Liver (tissue), 9 donors: ENCODE data around the gene SMPD2. TPM values are rescaled to one million over a fixed set of nuclear protein-coding genes. Genes with fewer than 3 reads are reported as not detected.

Experiments
- DNase-seq: peaks from one replicate; pipeline ENCODE4 v3.0.0-alpha.2; 2017; ENCODE audit warnings: low spot score
- H3K27ac ChIP-seq, 2 donors: one replicate each; pipeline ENCODE4 v1.7.0; 2013; ENCODE audit warnings: inconsistent platforms in 2 of 2, low read length in 2 of 2, control low read depth in 1 of 2, low read depth in 1 of 2, mild to moderate bottlenecking in 1 of 2
- H3K27me3 ChIP-seq, 4 donors: one replicate each; pipeline versions ENCODE4 v1.6.1 to v1.7.0; 2013; ENCODE audit warnings: low read length in 3 of 4, inconsistent platforms in 1 of 4, mild to moderate bottlenecking in 1 of 4, moderate library complexity in 1 of 4; ENCODE audit not compliant: control insufficient read depth in 4 of 4, insufficient read depth in 4 of 4
- H3K36me3 ChIP-seq, 4 donors: one replicate each; pipeline versions ENCODE4 v1.6.1 to v1.7.0; 2013; ENCODE audit warnings: low read length in 3 of 4, mild to moderate bottlenecking in 3 of 4, low read depth in 1 of 4, moderate library complexity in 1 of 4; ENCODE audit not compliant: control insufficient read depth in 4 of 4, insufficient read depth in 3 of 4
- H3K4me1 ChIP-seq, 4 donors: one replicate each; pipeline versions ENCODE4 v1.6.1 to v1.7.0; 2013; ENCODE audit warnings: low read length in 3 of 4, mild to moderate bottlenecking in 3 of 4, moderate library complexity in 1 of 4; ENCODE audit not compliant: control insufficient read depth in 4 of 4, insufficient read depth in 4 of 4
- H3K4me3 ChIP-seq, 3 donors: one replicate each; pipeline versions ENCODE4 v1.6.1 to v1.7.0; 2013; ENCODE audit warnings: low read length in 3 of 3, control low read depth in 1 of 3, low read depth in 1 of 3, mild to moderate bottlenecking in 1 of 3
- H3K9ac ChIP-seq, 2 donors: one replicate each; pipeline ENCODE4 v1.7.0; 2013; ENCODE audit warnings: low read length in 2 of 2, mild to moderate bottlenecking in 2 of 2, moderate library complexity in 2 of 2, control low read depth in 1 of 2, low read depth in 1 of 2
- H3K9me3 ChIP-seq, 4 donors: one replicate each; pipeline versions ENCODE4 v1.6.1 to v1.7.0; 2013; ENCODE audit warnings: low read length in 3 of 4; ENCODE audit not compliant: control insufficient read depth in 4 of 4
- ATF3 ChIP-seq: IDR thresholded peaks from 2 replicates; pipeline ENCODE4 v1.6.1; 2016; ENCODE audit warnings: antibody characterized with exemption
- CTCF ChIP-seq: fragments of 150-350 bp; IDR thresholded peaks from 2 replicates; pipeline ENCODE4 v1.5.1; 2017; ENCODE audit warnings: improper control_type of control experiment, low read depth, low read length; ENCODE audit not compliant: missing input control
- EGR1 ChIP-seq, 2 donors: IDR thresholded peaks; 2 replicates each; pipeline ENCODE4 v1.6.1; 2016 to 2018; ENCODE audit warnings: antibody characterized with exemption in 2 of 2, low read depth in 2 of 2
- FOXA1 ChIP-seq: IDR thresholded peaks from 2 replicates; pipeline ENCODE4 v1.6.1; 2016; ENCODE audit warnings: antibody characterized with exemption
- FOXA2 ChIP-seq: IDR thresholded peaks from 2 replicates; pipeline ENCODE4 v1.6.1; 2016; ENCODE audit warnings: antibody characterized with exemption
- GABPA ChIP-seq, 2 donors: IDR thresholded peaks in 1 of 2; conservative IDR thresholded peaks in 1 of 2; 2 replicates each; pipeline ENCODE4 v1.6.1; 2016; ENCODE audit warnings: antibody characterized with exemption in 2 of 2, mild to moderate bottlenecking in 1 of 2, moderate library complexity in 1 of 2
- HNF4A ChIP-seq, 2 donors: conservative IDR thresholded peaks; 2 replicates each; pipeline ENCODE4 v1.6.1; 2016; ENCODE audit warnings: antibody characterized with exemption in 2 of 2, mild to moderate bottlenecking in 2 of 2
- HNF4G ChIP-seq: IDR thresholded peaks from 2 replicates; pipeline ENCODE4 v1.6.1; 2016; ENCODE audit warnings: antibody characterized with exemption
- JUND ChIP-seq, 2 donors: IDR thresholded peaks; 2 replicates each; pipeline ENCODE4 v1.6.1; 2016; ENCODE audit warnings: antibody characterized with exemption in 2 of 2
- NR2F2 ChIP-seq: IDR thresholded peaks from 2 replicates; pipeline ENCODE4 v1.6.1; 2016; ENCODE audit warnings: antibody characterized with exemption
- RXRA ChIP-seq, 2 donors: IDR thresholded peaks; 2 replicates each; pipeline ENCODE4 v1.6.1; 2017 to 2018; ENCODE audit warnings: antibody characterized with exemption in 2 of 2, mild to moderate bottlenecking in 1 of 2
- SP1 ChIP-seq: IDR thresholded peaks from 2 replicates; pipeline ENCODE4 v1.6.1; 2018; ENCODE audit warnings: antibody characterized with exemption, mild to moderate bottlenecking
- TAF1 ChIP-seq: conservative IDR thresholded peaks from 2 replicates; pipeline ENCODE4 v1.6.1; 2016; ENCODE audit warnings: antibody characterized with exemption, mild to moderate bottlenecking
- YY1 ChIP-seq: IDR thresholded peaks from 2 replicates; pipeline ENCODE4 v1.6.1; 2016; ENCODE audit warnings: antibody characterized with exemption, mild to moderate bottlenecking
- WGBS: extraction: QIAGEN DNeasy Blood & Tissue Kit; methylation state at CpG from one replicate; pipeline ENCODE4 v1.1.7; 2013; 5-methylcytosine and 5-hydroxymethylcytosine counted together
- polyA plus RNA-seq, 2 donors: library from polyadenylated mRNA; stranded (reverse) in 1 of 2; unstranded in 1 of 2; fragments of 200-250 nt in 1 of 2; fragments of >200 nt in 1 of 2; fragmentation: Nextera tagmentation in 1 of 2; extraction: Ambion mirVana in 1 of 2; gene quantifications; one replicate each; pipeline versions ENCODE4 v1.2.1 to v1.2.3, GENCODE V29; 2013 to 2015
- total RNA-seq, 2 donors: library from RNA; depleted of rRNA; stranded (reverse); fragments of >200 nt; gene quantifications; one replicate each; pipeline ENCODE4 v1.2.3, GENCODE V29; 2014
- TF ChIP-seq, protein P1 (sequence below): IDR thresholded peaks from 2 replicates; pipeline ENCODE4 v1.6.1; 2016; ENCODE audit warnings: antibody characterized with exemption, mild to moderate bottlenecking
- TF ChIP-seq, protein P2 (sequence below): IDR thresholded peaks from 2 replicates; pipeline ENCODE4 v1.6.1; 2016; ENCODE audit warnings: antibody characterized with exemption
- TF ChIP-seq, protein P3 (sequence below): IDR thresholded peaks from 2 replicates; pipeline ENCODE4 v1.6.1; 2016; ENCODE audit warnings: antibody characterized with exemption
- donor health status: healthy.
- donor health status: healthy.
- donor health status: healthy.
- donor health status: healthy.
- donor health status: healthy.

Gene SMPD2
- total and polyA plus RNA-seq, 4 donors = 3.3 to 5.1 (median 4.2) TPM

GRCh38 chr6:109478222-109478805 lies 37.8 kb downstream of the SMPD2 start:
- Histone ChIP-seq H3K4me3 (no peak overlapping the region), H3K27ac (no peak overlapping the region), H3K27me3 (no peaks in the 10 kb centered on the region), H3K4me1 (peaks cover 0 to 20% (median 7%) of the 10 kb centered on the region in 4 donors), H3K9me3 (no peaks in the 10 kb centered on the region), H3K9ac (no peak overlapping the region), H3K36me3 (peaks cover 5 to 12% (median 7%) of the 10 kb centered on the region in 4 donors)
- TF ChIP-seq NR2F2 (no peak), HNF4G (no peak), SP1 (no peak), CTCF (no peak), FOXA1 (no peak), FOXA2 (no peak), EGR1 (IDR thresholded peaks at IDR 0.05; ENCODE audit: low read depth in 2 of 2) (no peak), ATF3 (no peak), GABPA (IDR thresholded peaks at IDR 0.05 in 1 of 2, conservative IDR thresholded peaks at IDR 0.05 in 1 of 2) (no peak), RXRA (IDR thresholded peaks at IDR 0.05) (no peak), JUND (IDR thresholded peaks at IDR 0.05) (no peak), TAF1 (no peak), YY1 (no peak), HNF4A (conservative IDR thresholded peaks at IDR 0.05) (no peak)
- TF ChIP-seq, protein P1, sequence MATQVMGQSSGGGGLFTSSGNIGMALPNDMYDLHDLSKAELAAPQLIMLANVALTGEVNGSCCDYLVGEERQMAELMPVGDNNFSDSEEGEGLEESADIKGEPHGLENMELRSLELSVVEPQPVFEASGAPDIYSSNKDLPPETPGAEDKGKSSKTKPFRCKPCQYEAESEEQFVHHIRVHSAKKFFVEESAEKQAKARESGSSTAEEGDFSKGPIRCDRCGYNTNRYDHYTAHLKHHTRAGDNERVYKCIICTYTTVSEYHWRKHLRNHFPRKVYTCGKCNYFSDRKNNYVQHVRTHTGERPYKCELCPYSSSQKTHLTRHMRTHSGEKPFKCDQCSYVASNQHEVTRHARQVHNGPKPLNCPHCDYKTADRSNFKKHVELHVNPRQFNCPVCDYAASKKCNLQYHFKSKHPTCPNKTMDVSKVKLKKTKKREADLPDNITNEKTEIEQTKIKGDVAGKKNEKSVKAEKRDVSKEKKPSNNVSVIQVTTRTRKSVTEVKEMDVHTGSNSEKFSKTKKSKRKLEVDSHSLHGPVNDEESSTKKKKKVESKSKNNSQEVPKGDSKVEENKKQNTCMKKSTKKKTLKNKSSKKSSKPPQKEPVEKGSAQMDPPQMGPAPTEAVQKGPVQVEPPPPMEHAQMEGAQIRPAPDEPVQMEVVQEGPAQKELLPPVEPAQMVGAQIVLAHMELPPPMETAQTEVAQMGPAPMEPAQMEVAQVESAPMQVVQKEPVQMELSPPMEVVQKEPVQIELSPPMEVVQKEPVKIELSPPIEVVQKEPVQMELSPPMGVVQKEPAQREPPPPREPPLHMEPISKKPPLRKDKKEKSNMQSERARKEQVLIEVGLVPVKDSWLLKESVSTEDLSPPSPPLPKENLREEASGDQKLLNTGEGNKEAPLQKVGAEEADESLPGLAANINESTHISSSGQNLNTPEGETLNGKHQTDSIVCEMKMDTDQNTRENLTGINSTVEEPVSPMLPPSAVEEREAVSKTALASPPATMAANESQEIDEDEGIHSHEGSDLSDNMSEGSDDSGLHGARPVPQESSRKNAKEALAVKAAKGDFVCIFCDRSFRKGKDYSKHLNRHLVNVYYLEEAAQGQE = no peak
- TF ChIP-seq, protein P2, sequence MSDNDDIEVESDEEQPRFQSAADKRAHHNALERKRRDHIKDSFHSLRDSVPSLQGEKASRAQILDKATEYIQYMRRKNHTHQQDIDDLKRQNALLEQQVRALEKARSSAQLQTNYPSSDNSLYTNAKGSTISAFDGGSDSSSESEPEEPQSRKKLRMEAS = no peak
- TF ChIP-seq, protein P3, sequence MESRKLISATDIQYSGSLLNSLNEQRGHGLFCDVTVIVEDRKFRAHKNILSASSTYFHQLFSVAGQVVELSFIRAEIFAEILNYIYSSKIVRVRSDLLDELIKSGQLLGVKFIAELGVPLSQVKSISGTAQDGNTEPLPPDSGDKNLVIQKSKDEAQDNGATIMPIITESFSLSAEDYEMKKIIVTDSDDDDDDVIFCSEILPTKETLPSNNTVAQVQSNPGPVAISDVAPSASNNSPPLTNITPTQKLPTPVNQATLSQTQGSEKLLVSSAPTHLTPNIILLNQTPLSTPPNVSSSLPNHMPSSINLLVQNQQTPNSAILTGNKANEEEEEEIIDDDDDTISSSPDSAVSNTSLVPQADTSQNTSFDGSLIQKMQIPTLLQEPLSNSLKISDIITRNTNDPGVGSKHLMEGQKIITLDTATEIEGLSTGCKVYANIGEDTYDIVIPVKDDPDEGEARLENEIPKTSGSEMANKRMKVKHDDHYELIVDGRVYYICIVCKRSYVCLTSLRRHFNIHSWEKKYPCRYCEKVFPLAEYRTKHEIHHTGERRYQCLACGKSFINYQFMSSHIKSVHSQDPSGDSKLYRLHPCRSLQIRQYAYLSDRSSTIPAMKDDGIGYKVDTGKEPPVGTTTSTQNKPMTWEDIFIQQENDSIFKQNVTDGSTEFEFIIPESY = no peak
- no peak for DNase-seq
- WGBS = 94% methylated on average over 9 of the region's 9 CpGs
